DMS53 treated with DMSO at 0.1 percent for 48 hours (cell line): ENCODE measurements around the gene PCDHGA5.
"Not testable (repeated sequence)": the region's sequence is repeated elsewhere in the genome, so short reads cannot be mapped to it uniquely, and the experiment has no call there.

ENCODE experiments used
- DNase-seq: peaks from one replicate; lab custom pipeline; 2025; ENCODE audit not compliant: unreplicated experiment; lab: John Stamatoyannopoulos, UW

The PCDHGA5 gene

GRCh38 chr5:141412854-141413539 lies 49.0 kb downstream of the PCDHGA5 start, which contains the start of gene PCDHGA10:
Gene PCDHGA10, plus strand, starts transcription at chr5:141412987. Its CDS starts 189 bp downstream, at chr5:141413176.
- peak; percentile 49 for DNase-seq

DNA sequence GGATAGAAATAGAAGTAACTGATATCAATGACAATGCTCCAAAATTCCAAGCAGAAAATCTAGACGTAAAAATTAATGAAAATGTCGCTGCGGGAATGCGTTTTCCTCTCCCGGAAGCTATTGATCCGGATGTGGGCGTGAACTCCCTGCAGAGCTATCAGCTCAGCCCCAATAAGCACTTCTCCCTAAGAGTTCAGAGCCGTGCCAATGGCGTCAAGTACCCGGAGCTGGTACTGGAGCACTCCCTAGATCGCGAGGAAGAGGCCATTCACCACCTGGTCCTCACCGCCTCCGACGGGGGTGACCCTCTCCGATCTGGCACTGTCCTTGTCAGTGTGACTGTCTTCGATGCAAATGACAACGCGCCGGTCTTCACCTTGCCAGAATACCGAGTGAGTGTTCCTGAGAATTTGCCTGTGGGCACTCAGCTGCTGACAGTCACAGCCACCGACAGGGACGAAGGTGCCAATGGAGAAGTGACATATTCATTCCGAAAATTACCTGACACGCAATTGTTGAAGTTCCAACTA lies 49.6 kb downstream of the PCDHGA5 start:
- no peak for DNase-seq

DNA sequence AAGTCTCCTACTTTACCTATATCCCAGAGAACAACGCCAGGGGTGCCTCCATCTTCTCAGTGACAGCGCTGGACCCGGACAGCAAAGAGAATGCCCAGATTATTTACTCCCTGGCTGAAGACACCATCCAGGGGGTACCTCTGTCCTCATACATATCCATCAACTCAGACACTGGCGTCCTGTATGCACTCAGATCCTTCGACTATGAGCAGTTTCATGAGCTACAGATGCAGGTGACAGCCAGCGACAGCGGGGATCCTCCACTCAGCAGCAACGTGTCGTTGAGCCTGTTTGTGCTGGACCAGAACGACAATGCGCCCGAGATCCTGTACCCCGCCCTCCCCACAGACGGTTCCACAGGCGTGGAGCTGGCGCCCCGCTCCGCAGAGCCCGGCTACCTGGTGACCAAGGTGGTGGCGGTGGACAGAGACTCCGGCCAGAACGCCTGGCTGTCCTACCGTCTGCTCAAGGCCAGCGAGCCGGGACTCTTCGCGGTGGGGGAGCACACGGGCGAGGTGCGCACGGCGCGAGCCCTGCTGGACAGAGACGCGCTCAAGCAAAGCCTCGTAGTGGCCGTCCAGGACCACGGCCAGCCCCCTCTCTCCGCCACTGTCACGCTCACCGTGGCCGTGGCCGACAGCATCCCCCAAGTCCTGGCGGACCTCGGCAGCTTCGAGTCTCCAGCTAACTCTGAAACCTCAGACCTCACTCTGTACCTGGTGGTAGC lies 50.7 kb downstream of the PCDHGA5 start:
- DNase-seq, result not testable (repeated sequence)

DNA sequence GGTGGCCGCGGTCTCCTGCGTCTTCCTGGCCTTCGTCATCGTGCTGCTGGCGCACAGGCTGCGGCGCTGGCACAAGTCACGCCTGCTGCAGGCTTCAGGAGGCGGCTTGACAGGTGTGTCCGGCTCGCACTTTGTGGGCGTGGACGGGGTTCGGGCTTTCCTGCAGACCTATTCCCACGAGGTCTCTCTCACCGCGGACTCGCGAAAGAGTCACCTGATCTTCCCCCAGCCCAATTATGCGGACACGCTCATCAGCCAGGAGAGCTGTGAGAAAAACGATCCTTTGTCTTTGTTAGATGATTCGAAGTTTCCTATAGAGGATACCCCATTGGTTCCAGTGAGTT lies 51.3 kb downstream of the PCDHGA5 start:
- not testable (repeated sequence) for DNase-seq
